ENCODE measurements around the gene TSC22D1. TPM values are rescaled to one million over a fixed set of nuclear protein-coding genes. Genes with fewer than 3 reads are reported as not detected.

Gene TSC22D1
- total RNA-seq, 1 donor from 2014 or later = 70.8 TPM

DNA sequence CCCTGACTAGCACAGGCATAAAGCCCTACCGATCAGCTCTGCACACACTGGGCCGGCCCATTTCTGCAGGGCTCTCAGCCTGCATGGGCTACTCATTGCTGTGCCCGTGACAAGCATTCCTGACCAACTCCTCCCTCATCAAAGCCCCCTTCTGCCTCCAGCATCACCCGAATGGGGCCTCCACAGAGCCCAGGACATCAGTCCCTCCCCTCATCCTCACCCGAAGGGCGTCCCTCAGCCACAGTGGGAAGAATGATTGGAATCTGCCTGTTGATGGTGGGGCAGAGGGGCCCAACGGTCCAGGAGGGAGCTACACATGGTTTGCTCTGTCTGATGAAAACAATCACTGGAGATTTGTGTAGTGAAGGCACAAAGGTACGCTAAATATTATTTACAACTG lies 158.7 kb downstream of the TSC22D1 start:
- Histone ChIP-seq H3K4me3 (ENCODE audit: low read depth, low read length) (no peak overlapping the region), H3K27me3 (ENCODE audit: control insufficient read depth, insufficient read depth, low read length) (no peaks in the 10 kb centered on the region), H3K36me3 (ENCODE audit: control insufficient read depth, insufficient read depth, low read length) (no peaks in the 10 kb centered on the region)
- no peak for FAIRE-seq
- no peak for DNase-seq (ENCODE audit: low read depth)
- TF ChIP-seq, protein P1, sequence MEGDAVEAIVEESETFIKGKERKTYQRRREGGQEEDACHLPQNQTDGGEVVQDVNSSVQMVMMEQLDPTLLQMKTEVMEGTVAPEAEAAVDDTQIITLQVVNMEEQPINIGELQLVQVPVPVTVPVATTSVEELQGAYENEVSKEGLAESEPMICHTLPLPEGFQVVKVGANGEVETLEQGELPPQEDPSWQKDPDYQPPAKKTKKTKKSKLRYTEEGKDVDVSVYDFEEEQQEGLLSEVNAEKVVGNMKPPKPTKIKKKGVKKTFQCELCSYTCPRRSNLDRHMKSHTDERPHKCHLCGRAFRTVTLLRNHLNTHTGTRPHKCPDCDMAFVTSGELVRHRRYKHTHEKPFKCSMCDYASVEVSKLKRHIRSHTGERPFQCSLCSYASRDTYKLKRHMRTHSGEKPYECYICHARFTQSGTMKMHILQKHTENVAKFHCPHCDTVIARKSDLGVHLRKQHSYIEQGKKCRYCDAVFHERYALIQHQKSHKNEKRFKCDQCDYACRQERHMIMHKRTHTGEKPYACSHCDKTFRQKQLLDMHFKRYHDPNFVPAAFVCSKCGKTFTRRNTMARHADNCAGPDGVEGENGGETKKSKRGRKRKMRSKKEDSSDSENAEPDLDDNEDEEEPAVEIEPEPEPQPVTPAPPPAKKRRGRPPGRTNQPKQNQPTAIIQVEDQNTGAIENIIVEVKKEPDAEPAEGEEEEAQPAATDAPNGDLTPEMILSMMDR (IDR thresholded peaks at IDR 0.05; ENCODE audit: insufficient read depth, low read length, severe bottlenecking) = no peak

DNA sequence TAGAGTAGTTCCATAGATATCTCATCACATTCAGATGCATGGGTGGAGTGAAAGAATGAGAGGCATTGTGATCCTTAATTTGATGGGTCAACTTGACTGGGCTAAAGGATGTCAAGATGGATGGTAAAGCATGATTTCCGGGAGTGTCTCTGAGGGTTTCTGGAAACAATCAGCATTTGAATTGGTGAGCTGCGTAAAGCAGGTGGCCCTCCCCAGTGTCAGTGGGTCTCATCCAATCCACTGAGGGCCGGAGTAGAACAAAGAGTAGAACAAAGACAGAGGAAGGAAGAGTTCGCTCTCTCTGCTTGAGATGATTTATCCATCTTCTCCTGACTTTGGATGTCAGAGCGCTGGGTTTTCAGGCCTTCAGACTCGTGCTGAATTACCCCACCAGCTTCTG lies 159.4 kb downstream of the TSC22D1 start:
- H3K36me3 ChIP-seq (ENCODE audit: control insufficient read depth, insufficient read depth, low read length) = no peaks in the 10 kb centered on the region
- FAIRE-seq (no peak), DNase-seq (ENCODE audit: low read depth) (no peak)
- TF ChIP-seq, protein P1 (IDR thresholded peaks at IDR 0.05; ENCODE audit: insufficient read depth, low read length, severe bottlenecking) = no peak
- no peak overlapping the region for H3K4me3 ChIP-seq (ENCODE audit: low read depth, low read length)
- H3K27me3 ChIP-seq (ENCODE audit: control insufficient read depth, insufficient read depth, low read length) = no peaks in the 10 kb centered on the region

DNA sequence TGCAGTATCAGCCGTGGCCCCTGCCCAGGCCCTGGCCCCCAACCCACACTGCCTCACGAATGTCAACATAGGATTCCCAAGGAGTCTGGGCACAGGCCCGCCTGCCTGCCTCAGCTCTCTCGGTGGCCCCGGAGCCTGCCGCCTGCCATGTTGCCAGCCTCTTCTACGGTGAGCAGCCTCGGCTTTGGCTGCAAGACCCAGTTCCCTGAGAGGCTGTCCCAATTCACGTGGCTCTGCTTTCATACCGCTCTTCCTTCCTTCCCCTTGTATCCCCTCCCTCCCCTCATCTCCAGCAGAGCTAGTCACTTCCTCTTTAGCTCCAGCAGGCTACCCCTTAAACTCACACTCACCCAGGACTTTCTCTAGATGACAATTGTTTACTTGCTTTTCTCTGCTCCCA lies 159.8 kb downstream of the TSC22D1 start:
- H3K36me3 ChIP-seq (ENCODE audit: control insufficient read depth, insufficient read depth, low read length) = no peaks in the 10 kb centered on the region
- no peaks in the 10 kb centered on the region for H3K27me3 ChIP-seq (ENCODE audit: control insufficient read depth, insufficient read depth, low read length)
- DNase-seq (ENCODE audit: low read depth) = no peak
- no peak for FAIRE-seq
- H3K4me3 ChIP-seq (ENCODE audit: low read depth, low read length) = no peak overlapping the region
- TF ChIP-seq, protein P1 (IDR thresholded peaks at IDR 0.05; ENCODE audit: insufficient read depth, low read length, severe bottlenecking) = no peak

DNA sequence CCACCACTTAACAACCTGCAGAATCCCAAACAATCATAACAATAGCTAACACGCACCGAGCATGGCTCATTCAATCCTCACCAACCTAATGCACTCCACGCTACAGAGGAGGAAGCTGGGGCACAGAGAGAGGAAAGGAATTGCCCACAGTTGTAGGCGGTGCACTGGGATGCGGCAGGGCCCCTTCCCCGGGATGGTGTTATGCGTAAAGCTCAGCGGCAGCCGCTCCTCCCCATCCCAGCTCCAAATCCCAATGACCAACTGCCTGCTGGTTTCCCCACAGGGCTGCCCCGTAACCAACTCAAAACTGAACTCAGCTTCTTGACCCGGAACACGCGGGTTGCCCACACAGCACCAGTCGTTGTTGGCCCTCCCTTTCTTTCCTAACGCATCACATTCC lies 160.3 kb downstream of the TSC22D1 start:
- FAIRE-seq = no peak
- no peak for DNase-seq (ENCODE audit: low read depth)
- no peaks in the 10 kb centered on the region for H3K36me3 ChIP-seq (ENCODE audit: control insufficient read depth, insufficient read depth, low read length)
- TF ChIP-seq, protein P1 (IDR thresholded peaks at IDR 0.05; ENCODE audit: insufficient read depth, low read length, severe bottlenecking) = no peak
- H3K4me3 ChIP-seq (ENCODE audit: low read depth, low read length) = no peak overlapping the region
- H3K27me3 ChIP-seq (ENCODE audit: control insufficient read depth, insufficient read depth, low read length) = no peaks in the 10 kb centered on the region

DNA sequence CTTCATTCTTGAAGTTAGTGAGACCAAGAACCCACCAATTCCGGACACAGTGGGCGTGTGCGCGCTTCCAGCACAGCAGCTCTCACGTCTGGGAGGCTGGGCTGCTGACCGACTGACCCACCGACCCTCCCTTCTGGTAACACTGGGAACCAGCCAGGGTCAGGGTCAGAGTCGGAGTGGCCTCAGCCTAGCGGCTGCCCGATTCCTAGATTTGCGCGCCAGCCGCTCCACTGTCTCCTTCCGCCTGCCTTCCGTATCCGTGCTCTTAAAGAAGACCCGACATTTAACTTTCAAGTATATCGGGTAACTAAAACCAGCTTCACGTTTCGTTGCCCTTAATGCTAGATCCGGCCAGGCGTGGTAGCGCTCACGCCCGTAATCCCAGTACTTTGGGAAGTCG lies 161.4 kb downstream of the TSC22D1 start:
- Histone ChIP-seq H3K4me3 (ENCODE audit: low read depth, low read length) (no peak overlapping the region), H3K36me3 (ENCODE audit: control insufficient read depth, insufficient read depth, low read length) (no peaks in the 10 kb centered on the region), H3K27me3 (ENCODE audit: control insufficient read depth, insufficient read depth, low read length) (no peaks in the 10 kb centered on the region)
- no peak for FAIRE-seq
- no peak for DNase-seq (ENCODE audit: low read depth)
- TF ChIP-seq, protein P1 (IDR thresholded peaks at IDR 0.05; ENCODE audit: insufficient read depth, low read length, severe bottlenecking) = no peak

DNA sequence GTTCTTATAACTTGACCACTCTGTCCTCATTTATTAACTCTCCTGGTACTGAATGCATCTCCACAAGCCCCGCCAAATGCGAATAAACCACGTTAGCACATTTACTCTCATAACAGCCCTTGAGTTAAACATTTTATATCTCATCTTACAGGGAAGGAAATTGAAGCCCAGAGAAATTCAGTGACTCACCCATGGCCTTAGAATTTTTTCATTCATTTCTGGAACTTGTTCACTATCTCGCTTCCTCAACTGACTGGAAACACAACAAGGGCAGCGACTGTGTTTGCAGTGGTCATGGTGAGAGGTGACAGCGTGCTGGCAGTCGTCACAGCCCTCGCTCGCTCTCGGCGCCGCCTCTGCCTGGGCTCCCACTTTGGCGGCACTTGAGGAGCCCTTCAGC lies 163.0 kb downstream of the TSC22D1 start:
- FAIRE-seq = no peak

More for the DNA sequence above, 163.0 kb downstream of the TSC22D1 start:
- Histone ChIP-seq H3K27me3 (ENCODE audit: control insufficient read depth, insufficient read depth, low read length) (no peaks in the 10 kb centered on the region), H3K4me3 (ENCODE audit: low read depth, low read length) (no peak overlapping the region), H3K36me3 (ENCODE audit: control insufficient read depth, insufficient read depth, low read length) (no peaks in the 10 kb centered on the region)
- TF ChIP-seq, protein P1 (IDR thresholded peaks at IDR 0.05; ENCODE audit: insufficient read depth, low read length, severe bottlenecking) = no peak
- no peak for DNase-seq (ENCODE audit: low read depth)

All from bronchial epithelial cell (primary cell).